Liver (tissue), 3 donors: ENCODE measurements around the gene PGAP3.

ENCODE experiments used
- ATF3 ChIP-seq: IDR thresholded peaks from 2 replicates; pipeline ENCODE4 v1.6.1; 2016; ENCODE audit warnings: antibody characterized with exemption
- CTCF ChIP-seq: fragments of 150-350 bp; IDR thresholded peaks from 2 replicates; pipeline ENCODE4 v1.5.1; 2017; ENCODE audit warnings: improper control_type of control experiment, low read depth, low read length; ENCODE audit not compliant: missing input control
- GABPA ChIP-seq, 2 donors: IDR thresholded peaks in 1 of 2; conservative IDR thresholded peaks in 1 of 2; 2 replicates each; pipeline ENCODE4 v1.6.1; 2016; ENCODE audit warnings: antibody characterized with exemption in 2 of 2, mild to moderate bottlenecking in 1 of 2, moderate library complexity in 1 of 2
- JUND ChIP-seq, 2 donors: IDR thresholded peaks; 2 replicates each; pipeline ENCODE4 v1.6.1; 2016; ENCODE audit warnings: antibody characterized with exemption in 2 of 2
- MAX ChIP-seq: IDR thresholded peaks from 2 replicates; pipeline ENCODE4 v1.6.1; 2016; ENCODE audit warnings: antibody characterized with exemption
- YY1 ChIP-seq: IDR thresholded peaks from 2 replicates; pipeline ENCODE4 v1.6.1; 2016; ENCODE audit warnings: antibody characterized with exemption, mild to moderate bottlenecking
- donor health status: healthy.
- donor health status: healthy.

- TF ChIP-seq MAX (no peak), GABPA (IDR thresholded peaks at IDR 0.05 in 1 of 2, conservative IDR thresholded peaks at IDR 0.05 in 1 of 2) (no peak), CTCF (no peak), YY1 (no peak), JUND (IDR thresholded peaks at IDR 0.05) (no peak), ATF3 (no peak)
Observed at GRCh38 chr17:39724731-39725130, 36.9 kb upstream of the PGAP3 start.
